Liver (tissue), 9 donors: Measurements from ENCODE around the gene DOCK2. TPM values are rescaled to one million over a fixed set of nuclear protein-coding genes. Genes with fewer than 3 reads are reported as not detected.

Experiments used
- DNase-seq: peaks from one replicate; pipeline ENCODE4 v3.0.0-alpha.2; 2017; ENCODE audit warnings: low spot score
- H3K27ac ChIP-seq, 2 donors: one replicate each; pipeline ENCODE4 v1.7.0; 2013; ENCODE audit warnings: inconsistent platforms in 2 of 2, low read length in 2 of 2, control low read depth in 1 of 2, low read depth in 1 of 2, mild to moderate bottlenecking in 1 of 2
- H3K27me3 ChIP-seq, 4 donors: one replicate each; pipeline versions ENCODE4 v1.6.1 to v1.7.0; 2013; ENCODE audit warnings: low read length in 3 of 4, inconsistent platforms in 1 of 4, mild to moderate bottlenecking in 1 of 4, moderate library complexity in 1 of 4; ENCODE audit not compliant: control insufficient read depth in 4 of 4, insufficient read depth in 4 of 4
- H3K36me3 ChIP-seq, 4 donors: one replicate each; pipeline versions ENCODE4 v1.6.1 to v1.7.0; 2013; ENCODE audit warnings: low read length in 3 of 4, mild to moderate bottlenecking in 3 of 4, low read depth in 1 of 4, moderate library complexity in 1 of 4; ENCODE audit not compliant: control insufficient read depth in 4 of 4, insufficient read depth in 3 of 4
- H3K4me1 ChIP-seq, 4 donors: one replicate each; pipeline versions ENCODE4 v1.6.1 to v1.7.0; 2013; ENCODE audit warnings: low read length in 3 of 4, mild to moderate bottlenecking in 3 of 4, moderate library complexity in 1 of 4; ENCODE audit not compliant: control insufficient read depth in 4 of 4, insufficient read depth in 4 of 4
- H3K4me3 ChIP-seq, 3 donors: one replicate each; pipeline versions ENCODE4 v1.6.1 to v1.7.0; 2013; ENCODE audit warnings: low read length in 3 of 3, control low read depth in 1 of 3, low read depth in 1 of 3, mild to moderate bottlenecking in 1 of 3
- H3K9ac ChIP-seq, 2 donors: one replicate each; pipeline ENCODE4 v1.7.0; 2013; ENCODE audit warnings: low read length in 2 of 2, mild to moderate bottlenecking in 2 of 2, moderate library complexity in 2 of 2, control low read depth in 1 of 2, low read depth in 1 of 2
- H3K9me3 ChIP-seq, 4 donors: one replicate each; pipeline versions ENCODE4 v1.6.1 to v1.7.0; 2013; ENCODE audit warnings: low read length in 3 of 4; ENCODE audit not compliant: control insufficient read depth in 4 of 4
- ATF3 ChIP-seq: IDR thresholded peaks from 2 replicates; pipeline ENCODE4 v1.6.1; 2016; ENCODE audit warnings: antibody characterized with exemption
- FOXA1 ChIP-seq: IDR thresholded peaks from 2 replicates; pipeline ENCODE4 v1.6.1; 2016; ENCODE audit warnings: antibody characterized with exemption
- FOXA2 ChIP-seq: IDR thresholded peaks from 2 replicates; pipeline ENCODE4 v1.6.1; 2016; ENCODE audit warnings: antibody characterized with exemption
- GABPA ChIP-seq, 2 donors: IDR thresholded peaks in 1 of 2; conservative IDR thresholded peaks in 1 of 2; 2 replicates each; pipeline ENCODE4 v1.6.1; 2016; ENCODE audit warnings: antibody characterized with exemption in 2 of 2, mild to moderate bottlenecking in 1 of 2, moderate library complexity in 1 of 2
- HNF4A ChIP-seq, 2 donors: conservative IDR thresholded peaks; 2 replicates each; pipeline ENCODE4 v1.6.1; 2016; ENCODE audit warnings: antibody characterized with exemption in 2 of 2, mild to moderate bottlenecking in 2 of 2
- HNF4G ChIP-seq: IDR thresholded peaks from 2 replicates; pipeline ENCODE4 v1.6.1; 2016; ENCODE audit warnings: antibody characterized with exemption
- MAX ChIP-seq: IDR thresholded peaks from 2 replicates; pipeline ENCODE4 v1.6.1; 2016; ENCODE audit warnings: antibody characterized with exemption
- NR2F2 ChIP-seq: IDR thresholded peaks from 2 replicates; pipeline ENCODE4 v1.6.1; 2016; ENCODE audit warnings: antibody characterized with exemption
- RAD21 ChIP-seq, 2 donors: IDR thresholded peaks; 2 replicates each; pipeline ENCODE4 v1.6.1; 2016; ENCODE audit warnings: antibody characterized with exemption in 2 of 2, mild to moderate bottlenecking in 2 of 2
- REST ChIP-seq: IDR thresholded peaks from 2 replicates; pipeline ENCODE4 v1.6.1; 2016; ENCODE audit warnings: antibody characterized with exemption, mild to moderate bottlenecking
- RXRA ChIP-seq, 2 donors: IDR thresholded peaks; 2 replicates each; pipeline ENCODE4 v1.6.1; 2017 to 2018; ENCODE audit warnings: antibody characterized with exemption in 2 of 2, mild to moderate bottlenecking in 1 of 2
- SP1 ChIP-seq: IDR thresholded peaks from 2 replicates; pipeline ENCODE4 v1.6.1; 2018; ENCODE audit warnings: antibody characterized with exemption, mild to moderate bottlenecking
- TAF1 ChIP-seq: conservative IDR thresholded peaks from 2 replicates; pipeline ENCODE4 v1.6.1; 2016; ENCODE audit warnings: antibody characterized with exemption, mild to moderate bottlenecking
- YY1 ChIP-seq: IDR thresholded peaks from 2 replicates; pipeline ENCODE4 v1.6.1; 2016; ENCODE audit warnings: antibody characterized with exemption, mild to moderate bottlenecking
- WGBS: extraction: QIAGEN DNeasy Blood & Tissue Kit; methylation state at CpG from one replicate; pipeline ENCODE4 v1.1.7; 2013; 5-methylcytosine and 5-hydroxymethylcytosine counted together
- polyA plus RNA-seq, 2 donors: library from polyadenylated mRNA; stranded (reverse) in 1 of 2; unstranded in 1 of 2; fragments of 200-250 nt in 1 of 2; fragments of >200 nt in 1 of 2; fragmentation: Nextera tagmentation in 1 of 2; extraction: Ambion mirVana in 1 of 2; gene quantifications; one replicate each; pipeline versions ENCODE4 v1.2.1 to v1.2.3, GENCODE V29; 2013 to 2015
- total RNA-seq, 2 donors: library from RNA; depleted of rRNA; stranded (reverse); fragments of >200 nt; gene quantifications; one replicate each; pipeline ENCODE4 v1.2.3, GENCODE V29; 2014
- TF ChIP-seq, protein P1 (sequence below): fragments of 150-350 bp; IDR thresholded peaks from 2 replicates; pipeline ENCODE4 v1.5.1; 2017; ENCODE audit warnings: improper control_type of control experiment, low read depth, low read length; ENCODE audit not compliant: missing input control
- TF ChIP-seq, protein P2 (sequence below): IDR thresholded peaks from 2 replicates; pipeline ENCODE4 v1.6.1; 2016; ENCODE audit warnings: antibody characterized with exemption
- donor health status: healthy.
- donor health status: healthy.
- donor health status: healthy.
- donor health status: healthy.
- donor health status: healthy.

The DOCK2 gene
- total and polyA plus RNA-seq, 4 donors = 2.3 to 26.6 (median 8.2) TPM

DNA sequence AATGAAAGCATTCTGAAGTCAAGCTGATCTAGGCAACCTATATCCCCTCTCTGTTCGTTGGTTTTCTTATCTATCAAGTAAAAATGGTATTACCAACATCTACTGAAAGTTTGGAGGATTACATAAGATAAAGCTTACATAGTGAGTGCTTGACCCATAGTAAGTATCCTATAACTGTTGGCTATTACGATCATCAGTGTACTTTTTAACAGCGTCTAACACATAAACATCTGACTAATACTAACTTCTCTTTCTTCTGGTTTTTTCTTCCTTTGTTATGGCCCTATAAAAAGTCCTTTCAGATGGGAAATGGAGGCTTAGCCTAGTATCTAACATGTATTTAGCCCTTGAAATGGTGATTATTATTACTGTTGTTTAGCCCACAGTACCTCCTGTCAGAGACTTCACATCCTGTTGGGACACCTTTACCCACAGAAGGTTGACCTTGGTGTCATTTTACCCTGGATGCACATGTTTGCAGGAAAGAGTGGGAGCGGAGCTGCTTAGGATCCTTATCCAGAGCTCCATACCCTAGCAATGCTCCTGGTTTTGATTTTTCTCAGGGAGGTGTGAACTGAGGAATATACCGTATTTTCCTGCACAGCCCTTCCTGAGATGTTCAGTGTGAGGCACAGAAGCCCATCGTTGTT is 337.2 kb downstream of the DOCK2 start:
- Histone ChIP-seq H3K27ac (no peak overlapping the region), H3K9me3 (no peaks in the 10 kb centered on the region), H3K4me3 (no peak overlapping the region), H3K4me1 (no peaks in the 10 kb centered on the region), H3K36me3 (no peaks in the 10 kb centered on the region), H3K27me3 (peaks cover 0 to 3% (median 0%) of the 10 kb centered on the region in 4 donors), H3K9ac (no peak overlapping the region)
- TF ChIP-seq FOXA2 = no peak
- no peak for TF ChIP-seq REST
- no peak for TF ChIP-seq HNF4G
- TF ChIP-seq SP1 = no peak
- no peak for TF ChIP-seq RXRA (IDR thresholded peaks at IDR 0.05)
- no peak for TF ChIP-seq RAD21 (IDR thresholded peaks at IDR 0.05)
- no peak for TF ChIP-seq TAF1
- no peak for TF ChIP-seq FOXA1
- no peak for TF ChIP-seq ATF3
- TF ChIP-seq HNF4A (conservative IDR thresholded peaks at IDR 0.05) = no peak
- TF ChIP-seq MAX = no peak
- no peak for TF ChIP-seq YY1
- TF ChIP-seq GABPA (IDR thresholded peaks at IDR 0.05 in 1 of 2, conservative IDR thresholded peaks at IDR 0.05 in 1 of 2) = no peak
- TF ChIP-seq, protein P1, sequence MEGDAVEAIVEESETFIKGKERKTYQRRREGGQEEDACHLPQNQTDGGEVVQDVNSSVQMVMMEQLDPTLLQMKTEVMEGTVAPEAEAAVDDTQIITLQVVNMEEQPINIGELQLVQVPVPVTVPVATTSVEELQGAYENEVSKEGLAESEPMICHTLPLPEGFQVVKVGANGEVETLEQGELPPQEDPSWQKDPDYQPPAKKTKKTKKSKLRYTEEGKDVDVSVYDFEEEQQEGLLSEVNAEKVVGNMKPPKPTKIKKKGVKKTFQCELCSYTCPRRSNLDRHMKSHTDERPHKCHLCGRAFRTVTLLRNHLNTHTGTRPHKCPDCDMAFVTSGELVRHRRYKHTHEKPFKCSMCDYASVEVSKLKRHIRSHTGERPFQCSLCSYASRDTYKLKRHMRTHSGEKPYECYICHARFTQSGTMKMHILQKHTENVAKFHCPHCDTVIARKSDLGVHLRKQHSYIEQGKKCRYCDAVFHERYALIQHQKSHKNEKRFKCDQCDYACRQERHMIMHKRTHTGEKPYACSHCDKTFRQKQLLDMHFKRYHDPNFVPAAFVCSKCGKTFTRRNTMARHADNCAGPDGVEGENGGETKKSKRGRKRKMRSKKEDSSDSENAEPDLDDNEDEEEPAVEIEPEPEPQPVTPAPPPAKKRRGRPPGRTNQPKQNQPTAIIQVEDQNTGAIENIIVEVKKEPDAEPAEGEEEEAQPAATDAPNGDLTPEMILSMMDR = no peak
- TF ChIP-seq, protein P2, sequence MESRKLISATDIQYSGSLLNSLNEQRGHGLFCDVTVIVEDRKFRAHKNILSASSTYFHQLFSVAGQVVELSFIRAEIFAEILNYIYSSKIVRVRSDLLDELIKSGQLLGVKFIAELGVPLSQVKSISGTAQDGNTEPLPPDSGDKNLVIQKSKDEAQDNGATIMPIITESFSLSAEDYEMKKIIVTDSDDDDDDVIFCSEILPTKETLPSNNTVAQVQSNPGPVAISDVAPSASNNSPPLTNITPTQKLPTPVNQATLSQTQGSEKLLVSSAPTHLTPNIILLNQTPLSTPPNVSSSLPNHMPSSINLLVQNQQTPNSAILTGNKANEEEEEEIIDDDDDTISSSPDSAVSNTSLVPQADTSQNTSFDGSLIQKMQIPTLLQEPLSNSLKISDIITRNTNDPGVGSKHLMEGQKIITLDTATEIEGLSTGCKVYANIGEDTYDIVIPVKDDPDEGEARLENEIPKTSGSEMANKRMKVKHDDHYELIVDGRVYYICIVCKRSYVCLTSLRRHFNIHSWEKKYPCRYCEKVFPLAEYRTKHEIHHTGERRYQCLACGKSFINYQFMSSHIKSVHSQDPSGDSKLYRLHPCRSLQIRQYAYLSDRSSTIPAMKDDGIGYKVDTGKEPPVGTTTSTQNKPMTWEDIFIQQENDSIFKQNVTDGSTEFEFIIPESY = no peak
- 78% methylated on average over 6 of the region's 6 CpGs for WGBS
- no peak for DNase-seq

GRCh38 chr5:169978714-169979113 is 341.6 kb downstream of the DOCK2 start:
- Histone ChIP-seq H3K4me1 (peaks cover 0 to 5% (median 0%) of the 10 kb centered on the region in 4 donors), H3K9me3 (no peaks in the 10 kb centered on the region), H3K27ac (no peak overlapping the region), H3K9ac (no peak overlapping the region), H3K27me3 (peaks cover 0 to 5% (median 1%) of the 10 kb centered on the region in 4 donors), H3K36me3 (peaks cover 0 to 2% (median 0%) of the 10 kb centered on the region in 4 donors), H3K4me3 (no peak overlapping the region)
- DNase-seq = no peak
- WGBS = 58% methylated on average over 7 of the region's 7 CpGs
- no peak for TF ChIP-seq REST
- no peak for TF ChIP-seq MAX
- no peak for TF ChIP-seq NR2F2
